ENCODE results near the gene DYRK1A.

Gene DYRK1A

DNA sequence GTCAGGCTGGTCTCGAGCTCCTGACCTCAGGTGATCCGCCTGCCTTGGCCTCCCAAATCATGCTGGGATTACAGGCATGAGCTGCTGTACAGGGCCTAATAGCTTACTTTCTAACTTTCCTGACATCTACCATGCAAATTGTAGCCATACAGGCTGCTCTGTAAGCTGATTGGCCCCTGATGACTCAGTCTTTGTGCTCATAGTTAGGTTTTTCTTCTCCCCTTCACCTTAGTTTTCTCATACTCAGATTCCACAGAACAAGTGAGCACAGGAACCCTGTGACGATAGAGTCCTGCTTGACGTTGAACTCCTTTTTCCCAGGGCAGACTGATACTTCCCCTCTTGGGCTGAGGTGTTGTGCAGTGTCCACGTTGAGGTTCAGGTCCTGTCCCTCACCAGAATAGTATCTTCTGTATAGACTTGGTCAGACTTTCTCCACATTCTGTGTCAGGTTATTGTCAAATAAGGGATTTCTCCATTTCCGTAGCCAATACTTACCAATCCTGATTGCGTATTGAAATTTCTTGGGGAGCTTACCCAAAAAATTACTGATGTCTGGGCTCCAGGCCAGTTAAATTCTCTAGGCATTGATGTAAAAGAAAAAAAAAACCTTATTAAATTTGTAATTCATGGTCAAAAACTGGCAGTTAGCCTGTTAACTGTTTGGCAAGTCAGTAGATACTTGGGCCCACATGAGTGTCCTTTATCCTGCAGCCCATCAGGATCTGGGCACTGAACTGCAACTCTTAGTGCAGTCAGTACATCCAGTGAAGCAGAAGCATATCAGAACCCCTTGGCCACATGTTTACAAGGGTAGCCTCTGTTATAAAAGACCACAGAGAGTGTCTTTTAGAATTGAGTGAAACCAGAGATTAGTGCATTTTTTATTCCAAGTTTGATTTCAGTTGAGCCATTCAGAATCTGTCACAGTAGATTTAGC lies 118.2 kb downstream of the DYRK1A start:
- Histone ChIP-seq H3K4me1 (peaks cover 5% of the 10 kb centered on the region), H3K79me2 (peaks cover 8% of the 10 kb centered on the region), H3K9ac (no peak overlapping the region), H3K36me3 (ENCODE audit: control insufficient read depth, insufficient read depth, low read length) (no peaks in the 10 kb centered on the region), H3K27me3 (ENCODE audit: control insufficient read depth, insufficient read depth, low read length) (no peaks in the 10 kb centered on the region), H2AFZ (no peak overlapping the region), H3K4me3 (ENCODE audit: low read depth, low read length) (no peak overlapping the region), H3K4me2 (ENCODE audit: low read length) (no peak overlapping the region), H3K9me3 (ENCODE audit: control insufficient read depth, low read length) (no peaks in the 10 kb centered on the region), H3K27ac (no peak overlapping the region)
- TF ChIP-seq, protein P1, sequence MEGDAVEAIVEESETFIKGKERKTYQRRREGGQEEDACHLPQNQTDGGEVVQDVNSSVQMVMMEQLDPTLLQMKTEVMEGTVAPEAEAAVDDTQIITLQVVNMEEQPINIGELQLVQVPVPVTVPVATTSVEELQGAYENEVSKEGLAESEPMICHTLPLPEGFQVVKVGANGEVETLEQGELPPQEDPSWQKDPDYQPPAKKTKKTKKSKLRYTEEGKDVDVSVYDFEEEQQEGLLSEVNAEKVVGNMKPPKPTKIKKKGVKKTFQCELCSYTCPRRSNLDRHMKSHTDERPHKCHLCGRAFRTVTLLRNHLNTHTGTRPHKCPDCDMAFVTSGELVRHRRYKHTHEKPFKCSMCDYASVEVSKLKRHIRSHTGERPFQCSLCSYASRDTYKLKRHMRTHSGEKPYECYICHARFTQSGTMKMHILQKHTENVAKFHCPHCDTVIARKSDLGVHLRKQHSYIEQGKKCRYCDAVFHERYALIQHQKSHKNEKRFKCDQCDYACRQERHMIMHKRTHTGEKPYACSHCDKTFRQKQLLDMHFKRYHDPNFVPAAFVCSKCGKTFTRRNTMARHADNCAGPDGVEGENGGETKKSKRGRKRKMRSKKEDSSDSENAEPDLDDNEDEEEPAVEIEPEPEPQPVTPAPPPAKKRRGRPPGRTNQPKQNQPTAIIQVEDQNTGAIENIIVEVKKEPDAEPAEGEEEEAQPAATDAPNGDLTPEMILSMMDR (IDR thresholded peaks at IDR 0.05), result no peak

DNA sequence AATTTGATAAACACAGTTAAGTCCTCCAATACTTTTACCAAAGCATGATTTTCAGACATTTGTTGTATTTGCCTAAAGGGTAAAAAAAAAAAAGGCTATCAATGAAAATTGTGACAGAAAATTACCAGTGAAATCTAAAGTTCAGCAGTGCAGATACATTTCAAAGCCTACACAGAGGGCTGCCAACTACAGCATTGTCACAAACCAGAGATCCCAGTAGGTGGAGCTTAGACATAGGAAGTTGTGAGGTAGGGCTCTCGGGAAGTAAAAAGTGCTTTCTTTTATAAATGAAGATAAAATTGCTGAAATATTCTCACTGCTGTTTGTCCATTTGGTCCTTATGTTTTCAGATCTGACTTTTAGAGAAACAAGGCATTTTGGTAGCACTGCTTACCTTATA lies 123.0 kb downstream of the DYRK1A start:
- H3K27ac ChIP-seq, result no peak overlapping the region

DNA sequence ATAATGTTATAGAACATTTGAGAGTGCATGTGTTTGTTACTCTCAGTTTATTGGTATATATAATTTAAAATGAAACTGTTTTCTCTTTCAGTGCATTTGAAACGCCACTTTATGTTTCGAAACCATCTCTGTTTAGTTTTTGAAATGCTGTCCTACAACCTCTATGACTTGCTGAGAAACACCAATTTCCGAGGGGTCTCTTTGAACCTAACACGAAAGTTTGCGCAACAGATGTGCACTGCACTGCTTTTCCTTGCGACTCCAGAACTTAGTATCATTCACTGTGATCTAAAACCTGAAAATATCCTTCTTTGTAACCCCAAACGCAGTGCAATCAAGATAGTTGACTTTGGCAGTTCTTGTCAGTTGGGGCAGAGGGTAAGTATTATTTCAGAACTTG lies 123.5 kb downstream of the DYRK1A start:
- TF ChIP-seq, protein P1 (IDR thresholded peaks at IDR 0.05), result no peak
- H3K4me1 ChIP-seq, result peaks cover under 1% of the 10 kb centered on the region
- no peak overlapping the region for H3K4me3 ChIP-seq (ENCODE audit: low read depth, low read length)
- no peak overlapping the region for H2AFZ ChIP-seq
- no peak overlapping the region for H3K4me2 ChIP-seq (ENCODE audit: low read length)
- no peaks in the 10 kb centered on the region for H3K27me3 ChIP-seq (ENCODE audit: control insufficient read depth, insufficient read depth, low read length)
- H3K36me3 ChIP-seq (ENCODE audit: control insufficient read depth, insufficient read depth, low read length), result no peaks in the 10 kb centered on the region
- no peaks in the 10 kb centered on the region for H3K9me3 ChIP-seq (ENCODE audit: control insufficient read depth, low read length)
- no peak overlapping the region for H3K27ac ChIP-seq
- H3K9ac ChIP-seq, result no peak overlapping the region
- H3K79me2 ChIP-seq, result peaks cover 4% of the 10 kb centered on the region

More for the DNA sequence above, 123.0 kb downstream of the DYRK1A start:
- peaks cover 5% of the 10 kb centered on the region for H3K4me1 ChIP-seq
- H3K4me3 ChIP-seq (ENCODE audit: low read depth, low read length), result no peak overlapping the region
- peaks cover 4% of the 10 kb centered on the region for H3K79me2 ChIP-seq
- no peak overlapping the region for H3K9ac ChIP-seq
- H3K27me3 ChIP-seq (ENCODE audit: control insufficient read depth, insufficient read depth, low read length), result no peaks in the 10 kb centered on the region
- TF ChIP-seq, protein P1 (IDR thresholded peaks at IDR 0.05), result no peak
- H3K4me2 ChIP-seq (ENCODE audit: low read length), result no peak overlapping the region
- H3K9me3 ChIP-seq (ENCODE audit: control insufficient read depth, low read length), result no peaks in the 10 kb centered on the region
- H3K36me3 ChIP-seq (ENCODE audit: control insufficient read depth, insufficient read depth, low read length), result no peaks in the 10 kb centered on the region
- no peak overlapping the region for H2AFZ ChIP-seq

DNA sequence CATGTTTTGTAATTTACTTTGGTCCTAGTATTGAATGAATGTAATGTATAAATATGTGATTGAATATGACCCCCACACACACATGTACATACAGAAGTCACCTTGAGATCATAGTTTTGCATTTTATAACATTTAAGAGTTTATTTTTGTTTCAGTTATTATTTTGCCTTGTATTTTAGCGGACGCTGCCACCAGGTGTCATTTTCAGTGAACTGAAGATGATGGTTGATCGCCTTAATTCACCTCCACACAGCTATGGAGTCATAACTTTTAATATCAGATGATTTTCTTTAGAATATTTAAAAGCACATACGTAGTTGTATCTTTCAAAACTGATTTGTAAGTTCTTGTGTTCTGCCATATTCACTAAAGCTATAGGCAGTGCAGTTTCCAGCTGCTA lies 130.4 kb downstream of the DYRK1A start:
- no peaks in the 10 kb centered on the region for H3K9me3 ChIP-seq (ENCODE audit: control insufficient read depth, low read length)
- H3K4me1 ChIP-seq, result no peaks in the 10 kb centered on the region
- H3K9ac ChIP-seq, result no peak overlapping the region
- no peaks in the 10 kb centered on the region for H3K36me3 ChIP-seq (ENCODE audit: control insufficient read depth, insufficient read depth, low read length)
- no peak overlapping the region for H2AFZ ChIP-seq
- H3K4me2 ChIP-seq (ENCODE audit: low read length), result no peak overlapping the region
- H3K27ac ChIP-seq, result no peak overlapping the region
- TF ChIP-seq, protein P1 (IDR thresholded peaks at IDR 0.05), result no peak
- H3K27me3 ChIP-seq (ENCODE audit: control insufficient read depth, insufficient read depth, low read length), result no peaks in the 10 kb centered on the region
- no peaks in the 10 kb centered on the region for H3K79me2 ChIP-seq
- H3K4me3 ChIP-seq (ENCODE audit: low read depth, low read length), result no peak overlapping the region

All from parathyroid adenoma (tissue), 2 donors.